BE2C (cell line): ENCODE data around the gene DNLZ.

ENCODE experiments used
- DNase-seq: peaks from one replicate; pipeline ENCODE4 v3.0.0-alpha.2; 2020
- H3K27me3 ChIP-seq: fragments of 250-450 bp; sonication (Bioruptor Pico); 2 replicates; pipeline ENCODE4 v1.5.1; 2020; ENCODE audit warnings: mild to moderate bottlenecking
- H3K36me3 ChIP-seq: fragments of 250-450 bp; sonication (Bioruptor Pico); 2 replicates; pipeline ENCODE4 v1.5.1; 2020; ENCODE audit warnings: mild to moderate bottlenecking
- H3K4me1 ChIP-seq: fragments of 250-450 bp; sonication (Bioruptor Pico); 2 replicates; pipeline ENCODE4 v1.5.1; 2020
- H3K4me3 ChIP-seq: 2 replicates; pipeline ENCODE4 v1.5.1; 2011; ENCODE audit warnings: low read depth, low read length
- H3K9me3 ChIP-seq: fragments of 250-450 bp; sonication (Bioruptor Pico); 2 replicates; pipeline ENCODE4 v1.5.1; 2020
- TF ChIP-seq, protein P1 (sequence below): IDR thresholded peaks from 2 replicates; pipeline ENCODE4 v1.5.1; 2012; ENCODE audit warnings: mild to moderate bottlenecking, low read depth, low read length

The DNLZ gene

GRCh38 chr9:136358888-136359287, 4.7 kb downstream of the DNLZ start:
- H3K9me3 ChIP-seq, result no peaks in the 10 kb centered on the region
- H3K4me3 ChIP-seq, result no peak overlapping the region
- no peaks in the 10 kb centered on the region for H3K27me3 ChIP-seq
- peaks cover 17% of the 10 kb centered on the region for H3K36me3 ChIP-seq
- no peak for DNase-seq
- TF ChIP-seq, protein P1, sequence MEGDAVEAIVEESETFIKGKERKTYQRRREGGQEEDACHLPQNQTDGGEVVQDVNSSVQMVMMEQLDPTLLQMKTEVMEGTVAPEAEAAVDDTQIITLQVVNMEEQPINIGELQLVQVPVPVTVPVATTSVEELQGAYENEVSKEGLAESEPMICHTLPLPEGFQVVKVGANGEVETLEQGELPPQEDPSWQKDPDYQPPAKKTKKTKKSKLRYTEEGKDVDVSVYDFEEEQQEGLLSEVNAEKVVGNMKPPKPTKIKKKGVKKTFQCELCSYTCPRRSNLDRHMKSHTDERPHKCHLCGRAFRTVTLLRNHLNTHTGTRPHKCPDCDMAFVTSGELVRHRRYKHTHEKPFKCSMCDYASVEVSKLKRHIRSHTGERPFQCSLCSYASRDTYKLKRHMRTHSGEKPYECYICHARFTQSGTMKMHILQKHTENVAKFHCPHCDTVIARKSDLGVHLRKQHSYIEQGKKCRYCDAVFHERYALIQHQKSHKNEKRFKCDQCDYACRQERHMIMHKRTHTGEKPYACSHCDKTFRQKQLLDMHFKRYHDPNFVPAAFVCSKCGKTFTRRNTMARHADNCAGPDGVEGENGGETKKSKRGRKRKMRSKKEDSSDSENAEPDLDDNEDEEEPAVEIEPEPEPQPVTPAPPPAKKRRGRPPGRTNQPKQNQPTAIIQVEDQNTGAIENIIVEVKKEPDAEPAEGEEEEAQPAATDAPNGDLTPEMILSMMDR, result no peak
- H3K4me1 ChIP-seq, result peaks cover 33% of the 10 kb centered on the region

DNA sequence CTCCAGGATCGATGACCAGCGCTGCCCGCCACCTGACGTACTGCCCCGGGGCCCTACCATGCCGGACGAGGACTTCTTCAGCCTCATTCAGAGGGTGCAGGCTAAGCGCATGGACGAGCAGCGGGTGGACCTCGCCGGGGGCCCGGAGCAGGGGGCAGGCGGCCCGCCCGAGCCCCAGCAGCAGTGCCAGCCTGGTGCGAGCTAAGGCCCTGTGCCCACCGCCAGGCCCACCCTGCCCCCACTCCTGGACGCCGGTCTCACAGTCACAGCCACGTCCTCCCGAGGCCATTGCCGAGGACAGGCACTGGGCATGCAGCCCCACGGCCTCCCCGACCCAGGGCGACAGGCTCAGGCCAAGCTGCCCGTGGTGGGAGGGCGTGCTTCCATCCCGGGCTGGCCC, 5.5 kb downstream of the DNLZ start:
- Histone ChIP-seq H3K4me3 (no peak overlapping the region), H3K36me3 (peaks cover 19% of the 10 kb centered on the region), H3K27me3 (no peaks in the 10 kb centered on the region), H3K4me1 (peaks cover 33% of the 10 kb centered on the region), H3K9me3 (no peaks in the 10 kb centered on the region)
- DNase-seq, result no peak
- TF ChIP-seq, protein P1, result no peak

GRCh38 chr9:136357202-136357725, 6.3 kb downstream of the DNLZ start:
- DNase-seq, result no peak
- Histone ChIP-seq H3K4me3 (no peak overlapping the region), H3K36me3 (peaks cover 19% of the 10 kb centered on the region), H3K9me3 (no peaks in the 10 kb centered on the region), H3K27me3 (no peaks in the 10 kb centered on the region), H3K4me1 (peaks cover 27% of the 10 kb centered on the region)
- TF ChIP-seq, protein P1, result no peak

GRCh38 chr9:136355616-136356557, 7.7 kb downstream of the DNLZ start:
- DNase-seq, result no peak
- H3K27me3 ChIP-seq, result no peaks in the 10 kb centered on the region

GRCh38 chr9:136354592-136355085, 8.9 kb downstream of the DNLZ start:
- Histone ChIP-seq H3K36me3 (peaks cover 19% of the 10 kb centered on the region), H3K4me3 (no peak overlapping the region)
- DNase-seq, result no peak

More at GRCh38 chr9:136355616-136356557, 7.7 kb downstream of the DNLZ start:
- no peaks in the 10 kb centered on the region; the same call in 1 of the 2 replicates for H3K9me3 ChIP-seq
- peaks cover 19% of the 10 kb centered on the region for H3K36me3 ChIP-seq
- TF ChIP-seq, protein P1, result no peak
- H3K4me1 ChIP-seq, result peaks cover 13% of the 10 kb centered on the region
- H3K4me3 ChIP-seq, result no peak overlapping the region

More at GRCh38 chr9:136354592-136355085, 8.9 kb downstream of the DNLZ start:
- Histone ChIP-seq H3K9me3 (no peaks in the 10 kb centered on the region; the same call in 1 of the 2 replicates), H3K27me3 (no peaks in the 10 kb centered on the region), H3K4me1 (peaks cover 7% of the 10 kb centered on the region)
- TF ChIP-seq, protein P1, result no peak
